HG03565 (cell line): Measurements from ENCODE around the gene NTRK2.
"Not testable (repeated sequence)": the region's sequence is repeated elsewhere in the genome, so short reads cannot be mapped to it uniquely, and the experiment has no call there.

Source experiments
- ATAC-seq: cut with Tn5 transposase; IDR thresholded peaks from one replicate; pipeline ENCODE4 v1.9.1; 2021; ENCODE audit warnings: mild to moderate bottlenecking, moderate library complexity; ENCODE audit not compliant: unreplicated experiment

NTRK2 gene

DNA sequence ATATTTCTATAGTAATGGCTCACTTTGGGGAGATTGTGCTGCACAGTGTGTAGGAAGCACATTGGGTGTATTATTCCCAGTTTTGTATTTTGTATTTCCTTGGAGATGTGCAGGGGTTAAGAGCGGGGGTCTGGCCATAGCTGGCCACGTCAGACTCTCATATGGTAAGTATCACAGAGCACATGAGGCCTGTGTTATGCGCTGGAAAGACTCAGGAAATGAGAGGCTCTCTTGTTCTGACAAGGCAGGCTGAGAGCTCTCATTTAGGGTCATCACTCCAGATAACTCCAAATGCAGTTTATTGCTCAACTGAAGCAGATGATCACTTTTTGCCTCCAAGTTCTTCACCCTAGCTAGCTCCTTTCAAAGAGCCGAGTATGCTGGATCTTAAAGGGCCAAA lies 205.7 kb downstream of the NTRK2 start:
- ATAC-seq = no peak

DNA sequence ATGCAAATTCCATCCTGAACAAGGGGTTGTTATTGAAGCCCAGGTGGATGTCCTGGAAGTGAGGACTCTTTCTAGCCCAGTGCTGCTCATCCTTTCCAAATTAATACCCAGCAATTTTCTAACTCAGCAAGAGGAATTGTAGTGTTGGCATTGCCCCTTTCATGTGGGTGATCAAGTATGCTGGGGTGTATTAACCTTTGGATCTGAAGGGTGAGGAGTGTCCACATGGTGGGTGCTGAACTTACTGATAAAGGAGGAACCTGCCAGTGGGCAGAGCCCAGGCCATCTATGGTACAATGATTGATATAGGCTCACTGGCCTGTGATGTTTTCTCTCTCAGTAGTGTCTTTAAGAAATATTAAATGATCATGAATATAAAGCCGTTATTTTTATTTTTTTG lies 210.1 kb downstream of the NTRK2 start:
- ATAC-seq = no peak

DNA sequence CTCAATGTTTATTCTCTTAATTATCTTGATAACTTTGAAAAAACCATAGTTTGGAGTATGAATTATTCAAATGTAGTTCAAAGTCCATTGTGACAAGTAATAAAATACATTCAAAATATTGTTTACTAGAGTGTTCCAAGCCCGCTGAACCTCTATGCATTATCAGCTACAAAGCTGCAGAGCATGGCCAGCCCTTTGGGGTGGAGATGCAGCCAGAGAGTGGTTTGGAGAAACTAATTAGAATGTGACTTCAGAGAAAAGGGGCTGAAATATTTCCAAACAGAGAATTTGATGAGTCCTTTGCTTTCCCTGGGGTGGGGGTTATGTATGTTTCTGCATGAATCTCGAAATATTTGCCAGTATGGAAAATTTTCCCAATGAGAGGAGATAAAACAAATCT lies 211.3 kb downstream of the NTRK2 start:
- no peak for ATAC-seq

DNA sequence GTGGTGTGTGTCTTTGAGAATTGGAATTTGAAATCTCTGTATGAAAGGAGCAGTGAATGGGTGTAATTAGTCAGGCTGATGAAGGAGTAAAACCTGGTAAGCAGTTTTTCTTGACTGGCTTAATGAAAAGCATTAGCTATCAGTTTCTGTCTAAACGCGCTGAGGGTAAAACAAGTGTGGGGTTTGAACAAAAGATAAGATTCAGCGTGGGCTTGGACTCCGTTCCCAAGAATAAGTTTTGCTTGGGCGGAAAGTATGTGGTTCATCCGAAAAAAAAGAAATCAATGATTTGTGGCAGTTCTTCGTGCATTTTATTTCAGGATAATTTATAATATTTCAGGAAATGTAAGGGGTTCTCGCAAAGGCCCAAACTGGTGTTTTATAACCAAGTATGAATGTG lies 217.3 kb downstream of the NTRK2 start:
- no peak for ATAC-seq

DNA sequence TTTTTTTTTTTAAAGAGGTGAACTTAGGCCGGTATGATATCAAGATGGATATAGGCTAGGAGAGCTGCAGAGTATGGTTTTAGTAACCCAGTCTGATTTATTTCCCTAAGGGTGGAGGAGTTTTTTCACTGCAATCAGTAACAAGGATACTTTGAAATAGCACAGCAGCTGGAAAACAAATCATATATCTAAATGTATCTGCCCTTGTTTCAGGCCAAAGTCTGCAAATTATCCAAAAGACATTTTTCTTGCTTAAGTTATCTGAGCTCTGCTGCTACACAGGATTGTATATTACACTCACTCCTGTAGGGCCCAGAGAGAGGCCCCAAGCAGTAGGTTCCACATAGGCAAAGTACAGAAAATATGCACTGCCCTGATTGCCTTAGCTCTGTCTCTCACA lies 222.4 kb downstream of the NTRK2 start:
- ATAC-seq = no peak

DNA sequence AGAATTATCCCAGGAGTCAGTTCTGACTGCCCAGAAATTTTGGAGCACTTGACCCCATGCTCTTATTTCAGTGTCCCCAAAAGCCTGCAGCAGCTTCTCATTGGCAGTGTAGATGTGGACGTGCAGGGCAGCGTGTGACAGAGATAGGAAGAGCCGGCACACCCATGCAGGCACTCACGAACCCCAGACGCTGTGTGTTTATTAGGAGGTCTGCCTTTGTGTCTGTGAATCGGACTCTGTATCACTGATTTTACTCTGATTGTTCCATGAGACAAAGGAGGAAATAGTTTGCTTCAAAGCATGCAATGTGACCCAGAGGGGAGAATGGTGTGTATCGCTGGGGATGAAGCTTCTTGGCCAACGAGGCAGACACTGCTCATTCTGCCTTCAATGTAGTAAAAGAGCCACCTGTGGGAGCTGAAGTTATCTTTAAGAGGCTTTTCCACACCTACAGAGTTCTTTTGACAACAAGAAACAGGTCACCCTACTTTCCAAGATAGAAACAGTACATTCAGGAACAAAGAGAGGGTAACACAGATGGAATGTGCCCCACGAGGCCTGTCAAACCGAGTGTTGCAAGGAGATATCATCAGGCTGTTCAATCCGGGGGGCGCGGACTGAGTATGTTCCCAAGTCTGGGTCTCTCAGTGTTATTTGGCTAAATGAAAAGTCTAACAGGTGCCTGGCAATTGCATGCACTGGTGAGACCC lies 224.0 kb downstream of the NTRK2 start:
- no peak for ATAC-seq

DNA sequence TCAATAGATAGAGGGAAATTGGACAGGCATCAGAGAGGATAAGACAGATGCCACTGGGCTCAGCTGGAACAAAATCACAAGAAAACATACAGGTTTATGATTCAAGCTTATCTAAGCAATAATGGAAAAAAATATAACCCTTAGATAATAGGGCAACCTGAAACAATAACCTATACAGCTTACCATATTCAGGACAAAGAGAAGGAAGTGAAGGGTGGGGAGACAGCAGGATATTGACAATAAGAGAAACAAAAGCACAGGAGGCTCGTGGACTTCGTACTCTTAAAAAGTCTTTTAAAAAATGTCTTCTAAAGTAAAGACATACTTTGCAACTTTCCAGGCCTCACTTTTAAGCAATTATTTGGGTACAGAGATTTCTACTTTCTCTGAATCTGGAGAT lies 225.3 kb downstream of the NTRK2 start:
- no peak for ATAC-seq

DNA sequence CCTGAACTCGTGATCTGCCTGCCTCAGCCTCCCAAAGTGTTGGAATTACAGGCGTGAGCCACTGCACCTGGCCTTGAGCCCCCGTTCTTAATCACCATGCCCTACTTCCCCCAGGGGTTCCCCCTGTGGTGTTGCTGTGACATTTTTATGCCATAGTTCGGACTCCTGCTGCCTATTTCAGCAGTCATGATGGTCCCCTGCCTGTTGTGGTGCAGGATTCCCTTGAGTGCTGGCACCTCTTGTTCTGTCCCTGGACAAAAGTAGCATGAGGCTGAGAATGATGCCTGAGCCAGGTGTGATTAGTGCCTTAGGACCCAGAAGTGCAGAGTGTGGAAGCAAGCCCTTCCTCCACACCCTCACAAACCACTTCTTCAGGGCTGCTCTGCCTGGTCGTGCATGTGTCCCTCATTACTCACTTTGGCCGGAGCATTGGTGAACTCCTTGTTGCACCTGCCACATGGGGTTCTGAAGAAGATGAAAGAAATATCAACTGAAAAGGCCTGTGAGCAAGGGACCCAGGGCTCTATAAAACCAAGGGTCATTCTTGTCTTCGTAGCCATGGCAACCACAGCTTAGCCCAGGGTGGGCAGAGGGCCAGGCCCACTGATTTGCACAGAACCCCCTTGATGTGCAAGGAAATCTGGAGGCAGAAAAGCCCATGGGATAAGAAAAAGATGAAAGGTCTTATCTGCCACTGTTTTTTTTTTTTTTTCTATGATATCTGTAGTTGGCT lies 228.0 kb downstream of the NTRK2 start:
- no peak for ATAC-seq

DNA sequence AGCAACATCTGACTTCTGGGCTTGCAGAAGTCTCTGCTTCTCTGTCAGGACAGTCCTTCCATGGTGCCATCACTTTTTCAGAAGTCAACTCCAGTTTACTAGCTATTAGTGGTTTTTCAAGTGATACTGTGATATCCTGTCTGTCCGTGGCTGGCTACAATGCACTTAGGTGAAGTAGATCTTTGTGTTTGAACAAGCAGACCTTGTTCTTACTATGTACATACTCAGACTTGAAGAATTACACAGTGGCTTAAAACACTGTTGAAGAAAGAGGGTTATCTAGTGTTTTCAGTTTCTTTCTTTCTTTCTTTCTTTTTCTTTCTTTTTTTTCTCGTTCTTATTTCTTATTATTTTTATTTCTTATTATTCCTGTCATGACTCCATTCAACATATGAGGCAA lies 228.7 kb downstream of the NTRK2 start:
- ATAC-seq = no peak

DNA sequence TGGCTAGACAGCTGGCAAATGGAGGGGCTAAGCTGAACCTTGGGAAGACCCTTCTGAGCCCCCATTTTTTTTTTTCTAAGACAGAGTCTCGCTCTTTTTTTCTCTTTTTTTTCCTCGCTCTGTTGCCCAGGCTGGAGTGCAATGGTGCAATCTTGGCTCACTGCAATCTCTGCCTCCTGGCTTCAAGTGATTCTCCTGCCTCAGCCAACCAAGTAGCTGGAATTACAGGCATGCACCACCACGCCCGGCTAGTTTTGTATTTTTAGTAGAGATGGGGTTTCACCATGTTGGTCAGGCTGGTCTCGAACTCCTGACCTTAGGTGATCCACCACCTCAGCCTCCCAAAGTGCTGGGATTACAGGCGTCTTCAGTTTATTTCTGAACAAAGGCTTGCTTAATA lies 229.1 kb downstream of the NTRK2 start:
- not testable (repeated sequence) for ATAC-seq

DNA sequence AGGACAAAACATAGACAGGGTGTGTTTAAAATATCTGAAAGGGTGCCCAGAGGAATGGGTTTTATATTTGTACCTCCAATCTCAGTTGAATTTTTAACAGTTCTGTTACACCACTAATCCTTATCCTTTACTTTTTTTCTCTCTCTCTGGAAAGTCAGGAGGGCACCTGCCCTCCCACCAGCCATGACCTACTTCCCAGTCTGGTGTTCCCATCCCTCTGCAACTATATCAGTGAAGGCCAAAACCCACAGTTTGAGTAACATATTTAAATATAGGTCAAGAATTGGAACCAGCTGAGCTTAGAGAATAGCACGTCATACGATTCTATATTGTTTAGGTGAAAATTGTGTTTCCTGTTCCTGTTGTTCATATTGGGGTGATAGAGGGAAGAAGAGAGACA lies 229.8 kb downstream of the NTRK2 start:
- no peak for ATAC-seq

DNA sequence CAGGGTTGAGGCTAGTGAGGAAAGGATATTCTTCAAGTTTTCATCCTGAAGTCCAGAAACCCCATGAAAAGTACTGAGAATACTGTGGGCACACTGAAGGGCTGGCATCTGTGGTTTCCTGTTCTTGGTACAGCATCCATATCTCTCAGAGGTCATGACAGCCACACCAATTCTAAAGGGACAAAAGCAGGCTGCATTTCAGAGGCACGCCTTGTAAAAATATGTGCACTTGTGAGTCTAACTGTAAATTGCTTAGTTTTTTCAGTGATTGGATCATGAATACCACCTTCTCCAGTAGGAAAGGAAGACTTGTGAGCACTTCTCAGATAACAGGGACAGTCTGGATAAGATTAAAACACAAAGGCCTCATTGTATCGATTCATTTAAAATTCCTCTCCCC lies 230.9 kb downstream of the NTRK2 start:
- no peak for ATAC-seq

DNA sequence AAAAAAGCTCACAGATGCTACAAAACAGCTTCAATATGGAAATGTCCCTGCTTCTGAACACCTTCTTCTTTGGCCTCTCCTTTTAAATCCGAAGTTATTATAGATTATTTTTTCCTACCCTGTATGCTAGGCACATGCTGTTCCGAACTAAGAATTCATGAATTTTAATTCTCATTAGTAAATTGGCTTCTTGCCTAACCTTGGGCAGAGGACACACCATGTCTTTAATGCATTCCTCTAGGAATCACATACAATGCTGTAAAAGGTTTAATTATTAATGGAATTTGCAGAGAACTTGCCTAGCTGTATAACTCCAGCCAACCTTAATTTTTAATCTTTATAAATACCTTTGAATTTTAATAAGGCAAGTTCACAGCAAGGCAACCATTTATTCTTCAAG lies 234.4 kb downstream of the NTRK2 start:
- no peak for ATAC-seq

DNA sequence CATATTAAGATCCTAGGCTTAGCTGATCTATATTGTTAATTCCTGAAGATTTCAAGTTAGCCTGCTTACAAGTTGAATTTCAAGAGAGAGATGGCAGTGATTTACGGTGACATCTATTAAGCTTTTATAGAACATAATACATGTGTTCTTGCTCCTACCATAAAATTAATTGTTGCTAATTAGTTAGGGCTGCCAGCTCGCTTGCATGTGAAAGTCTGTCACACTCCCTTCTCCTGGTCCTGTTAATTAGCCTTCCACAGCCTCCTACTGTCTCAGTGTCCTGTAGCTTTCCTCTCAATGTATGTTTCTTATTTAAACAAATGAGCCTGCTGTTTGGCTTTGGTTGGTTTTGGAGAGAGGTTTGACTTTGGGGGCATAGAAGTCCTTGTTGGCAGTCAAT lies 247.2 kb downstream of the NTRK2 start:
- ATAC-seq = no peak

DNA sequence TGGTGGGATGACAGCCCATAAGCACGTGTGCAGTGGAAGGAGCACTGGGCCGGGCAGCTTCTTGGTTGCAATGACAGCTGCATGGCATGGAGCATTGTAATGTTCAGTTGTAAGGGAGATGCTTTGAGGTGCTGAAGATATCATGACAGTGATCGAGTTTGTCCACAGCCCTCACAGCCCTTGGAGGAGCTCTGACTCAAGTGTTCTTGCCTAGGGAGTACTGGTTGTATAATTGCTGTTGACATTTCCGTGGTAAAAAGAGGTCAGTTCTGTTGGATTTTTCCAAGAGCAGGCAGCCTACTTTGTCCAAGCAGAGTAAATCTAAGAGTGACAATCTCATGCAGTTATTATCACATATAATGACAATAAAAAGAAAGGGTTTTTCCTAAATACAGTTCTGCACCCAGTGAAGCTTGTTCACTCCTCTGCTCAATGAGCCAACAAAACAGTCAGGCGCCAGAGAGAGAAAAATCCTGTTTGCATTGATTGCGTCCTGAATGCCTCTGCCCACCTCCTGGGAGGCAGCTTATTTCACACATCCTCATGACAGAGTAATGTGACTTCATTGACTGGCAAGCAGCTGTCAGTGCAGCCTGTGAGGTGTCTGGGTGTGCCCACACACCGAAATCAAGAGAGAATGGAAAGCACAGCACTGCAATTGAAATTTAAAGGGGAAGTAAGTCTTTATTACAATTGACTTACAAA lies 248.0 kb downstream of the NTRK2 start:
- ATAC-seq = no peak

DNA sequence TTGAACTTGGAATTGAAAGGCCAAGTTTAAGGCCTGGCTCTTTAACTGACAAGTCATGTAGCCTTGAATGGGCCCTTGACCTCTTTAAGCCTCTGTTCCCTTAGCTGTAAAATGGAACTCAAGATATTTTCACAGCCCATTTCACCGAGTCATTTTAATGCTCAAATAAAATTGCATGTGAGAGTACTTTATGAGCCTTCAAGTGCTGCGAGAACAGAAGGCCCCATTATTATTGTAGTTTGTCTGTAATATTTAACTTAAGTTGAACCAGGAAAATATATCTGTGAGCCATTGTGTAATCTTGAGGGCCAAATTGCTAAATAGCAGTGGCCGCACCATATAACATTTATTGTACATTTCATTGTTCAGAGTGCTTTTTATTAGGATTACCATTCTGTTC lies 249.9 kb downstream of the NTRK2 start:
- no peak for ATAC-seq

DNA sequence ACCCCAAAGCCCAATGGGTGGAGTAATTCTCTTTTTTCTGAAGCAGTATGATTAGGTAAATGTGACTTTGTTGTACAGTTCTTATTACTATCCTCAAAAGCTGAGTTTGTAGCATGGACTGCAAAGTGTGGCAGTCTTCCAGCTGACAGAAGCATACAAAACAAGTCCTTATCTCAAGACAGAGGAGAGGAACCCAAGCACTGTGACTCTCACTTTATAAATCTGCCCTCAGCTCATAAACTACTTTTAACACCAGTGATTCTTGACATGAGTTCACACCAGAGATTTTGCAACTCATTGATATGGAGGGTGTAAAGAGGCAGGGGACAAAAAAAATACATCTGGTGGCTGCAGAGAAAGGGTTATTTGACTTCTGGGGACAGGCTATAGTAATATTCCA lies 251.6 kb downstream of the NTRK2 start:
- no peak for ATAC-seq

DNA sequence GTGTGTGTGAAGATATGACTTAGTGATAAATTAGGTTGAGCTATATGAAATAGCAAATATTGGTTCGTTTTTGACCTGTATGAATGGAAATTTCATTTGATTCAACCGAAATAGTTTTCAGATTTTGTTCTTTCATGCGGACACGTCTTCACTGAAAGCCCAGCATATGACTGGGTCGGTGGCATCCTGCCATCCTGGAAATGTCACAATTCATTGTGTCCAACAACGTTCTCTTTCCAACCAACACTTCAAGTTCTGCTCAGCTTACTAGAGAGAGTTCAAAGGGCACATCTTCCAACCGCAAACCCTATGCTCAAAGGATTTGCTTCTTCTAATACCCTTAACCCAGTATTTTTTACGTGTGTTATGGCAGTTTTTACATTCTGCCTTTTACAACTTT lies 252.5 kb downstream of the NTRK2 start:
- no peak for ATAC-seq

DNA sequence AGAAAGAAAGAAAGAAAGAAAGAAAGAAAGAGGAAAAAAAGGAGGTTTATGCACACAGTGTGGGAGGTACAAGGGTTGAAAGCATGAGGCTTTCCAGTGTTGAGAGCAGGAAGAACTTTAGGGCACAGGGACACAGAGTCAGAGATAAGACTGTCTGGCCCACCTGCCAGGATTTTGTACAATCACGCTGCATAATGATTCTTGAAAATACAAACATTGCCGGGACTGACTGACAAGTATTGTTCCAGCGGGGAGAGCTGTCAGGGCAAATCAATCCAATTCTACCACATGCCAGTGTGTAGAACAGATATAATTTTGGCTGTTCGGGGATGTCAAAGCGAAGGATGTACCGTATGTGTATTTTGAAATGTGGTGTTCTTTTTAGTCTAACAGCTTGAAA lies 254.7 kb downstream of the NTRK2 start:
- no peak for ATAC-seq

DNA sequence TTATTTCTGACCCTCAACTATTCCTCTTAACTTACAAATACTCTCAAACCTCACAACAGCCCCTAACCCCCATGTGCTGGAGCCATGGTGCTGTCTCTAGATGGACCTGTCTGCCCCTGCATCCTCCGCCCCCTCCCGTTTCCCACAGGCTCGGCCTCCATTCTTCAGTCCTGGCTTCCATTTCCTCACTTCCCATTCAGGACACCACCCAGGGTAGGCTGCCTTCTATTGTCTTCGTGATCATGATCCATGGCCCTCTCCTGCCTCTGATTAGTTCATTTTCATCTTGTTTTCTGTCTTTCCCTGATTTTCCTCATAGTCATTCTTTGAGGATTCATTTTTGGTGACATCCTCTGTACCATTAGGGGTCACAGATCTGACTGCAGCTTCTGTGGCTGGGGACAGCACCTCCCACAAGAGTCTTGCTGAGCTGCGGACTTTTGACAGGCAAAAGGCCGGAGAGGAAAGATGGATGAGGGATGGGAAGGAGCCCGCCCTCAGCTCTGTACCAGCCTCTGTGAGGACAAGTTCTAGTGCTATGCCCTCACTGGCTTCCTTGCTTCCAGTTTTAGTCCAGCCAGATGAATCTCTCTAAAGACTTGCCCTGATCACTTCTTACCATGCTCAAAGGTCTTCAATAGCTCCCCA lies 255.8 kb downstream of the NTRK2 start:
- ATAC-seq = no peak

DNA sequence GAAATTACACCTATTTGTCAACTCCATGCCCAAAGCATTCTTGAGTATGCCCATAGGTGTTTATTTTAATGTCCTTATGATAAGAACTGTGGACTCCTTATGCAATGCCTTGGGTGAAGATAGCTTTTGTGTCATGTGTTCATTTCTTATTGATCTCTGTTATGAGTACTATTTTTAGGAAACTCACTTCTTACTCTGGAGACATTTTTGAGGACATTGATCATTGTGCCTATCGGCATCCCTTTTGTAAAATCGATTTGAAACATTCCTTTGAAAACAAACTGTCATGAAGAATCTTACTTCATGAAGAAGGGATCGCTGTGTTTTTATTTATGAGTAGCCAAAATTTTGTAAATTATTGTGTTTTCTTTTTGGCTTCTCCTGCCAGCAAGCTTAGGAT lies 257.3 kb downstream of the NTRK2 start:
- no peak for ATAC-seq

DNA sequence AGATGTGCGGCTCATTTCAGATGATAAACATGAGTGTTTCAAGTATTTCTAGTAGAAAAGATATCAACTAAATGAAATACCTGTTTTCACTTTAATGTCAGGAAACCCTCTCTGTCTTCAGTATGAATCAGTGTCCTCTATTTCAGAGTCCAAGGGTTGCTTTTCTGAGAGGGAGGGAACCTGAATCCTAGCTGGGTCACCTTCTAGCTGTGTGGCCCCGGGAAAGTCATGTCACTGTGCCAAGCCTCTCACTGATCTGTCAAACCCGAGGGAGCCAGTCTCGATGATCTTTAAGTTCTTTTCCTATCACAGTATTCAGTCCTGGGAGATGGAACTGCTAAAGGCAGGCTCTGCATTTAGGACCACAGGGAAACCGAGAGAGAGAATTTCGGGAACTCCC lies 258.9 kb downstream of the NTRK2 start:
- ATAC-seq = no peak
